Activated naive CD4-positive, alpha-beta T cell treated with anti-CD3 and anti-CD28 coated beads for 36 hours (primary cell): ENCODE results near the gene NYAP2. TPM values are rescaled to one million over a fixed set of nuclear protein-coding genes. Genes with fewer than 3 reads are reported as not detected.
A peak's percentile ranks its signal among the peaks of the same experiment; 100 is the strongest.

Experiments used
- CTCF ChIA-PET: fragments of 350-600 bp; sonication (Branson Sonifier 250); formaldehyde crosslinking; loops from one replicate; lab custom pipeline; 2021; ENCODE audit warnings: antibody characterized with exemption; lab: Charles Lee
- DNase-seq: peaks from one replicate; pipeline ENCODE4 v3.0.0-alpha.2; 2020
- H3K27ac Mint-ChIP-seq: one replicate; pipeline ENCODE4 v1.8.0; 2021; ENCODE audit warnings: mild to moderate bottlenecking, mixed read lengths
- H3K27me3 Mint-ChIP-seq: one replicate; pipeline ENCODE4 v1.8.0; 2021; ENCODE audit warnings: low read depth, mixed read lengths
- H3K36me3 Mint-ChIP-seq: one replicate; pipeline ENCODE4 v1.8.0; 2021; ENCODE audit warnings: low read depth, mixed read lengths
- H3K4me1 Mint-ChIP-seq: one replicate; pipeline ENCODE4 v1.8.0; 2021; ENCODE audit warnings: low read depth, mixed read lengths
- H3K4me3 Mint-ChIP-seq: one replicate; pipeline ENCODE4 v1.8.0; 2021; ENCODE audit warnings: mild to moderate bottlenecking, moderate library complexity, mixed read lengths
- H3K9me3 Mint-ChIP-seq: one replicate; pipeline ENCODE4 v1.8.0; 2021; ENCODE audit warnings: mixed read lengths
- intact Hi-C: fragments of 100-400 bp; cut with micrococcal nuclease; formaldehyde crosslinking; loops from one replicate; pipeline ENCODE4 v1.15.1; 2023
- total RNA-seq, 2 experiments: library from RNA; stranded (reverse); gene quantifications; one replicate each; pipeline ENCODE4 v1.2.3, GENCODE V29; 2021

Gene NYAP2
- total RNA-seq: not detected

- intact Hi-C loops: no loop called here
- H3K4me3 Mint-ChIP-seq: no peak within 1 kb of the TSS
- CTCF ChIA-PET: no interaction called here
Observed at GRCh38 chr2:225399504-225399903, at the start of gene NYAP2. Gene NYAP2, plus strand, starts transcription at chr2:225399710. Its CDS starts 9,171 bp downstream, at chr2:225408881.

GRCh38 chr2:225353579-225354085 lies 45.9 kb upstream of the NYAP2 start:
- no peak overlapping the region for H3K27ac Mint-ChIP-seq
- DNase-seq: no peak
- H3K36me3 Mint-ChIP-seq: no peaks in the 10 kb centered on the region
- CTCF ChIA-PET: no interaction called here
- H3K9me3 Mint-ChIP-seq: no peaks in the 10 kb centered on the region
- no peak overlapping the region for H3K4me3 Mint-ChIP-seq
- peaks cover 4% of the 10 kb centered on the region for H3K4me1 Mint-ChIP-seq
- peaks cover 11% of the 10 kb centered on the region for H3K27me3 Mint-ChIP-seq
- intact Hi-C loops: no loop called here

More at GRCh38 chr2:225399504-225399903, at the start of gene NYAP2:
- Mint-ChIP-seq H3K36me3 (no peaks in the 10 kb centered on the region), H3K9me3 (no peaks in the 10 kb centered on the region), H3K27me3 (peaks cover 21% of the 10 kb centered on the region), H3K27ac (no peak within 1 kb of the TSS), H3K4me1 (no peaks in the 10 kb centered on the region)
- DNase-seq: no peak

- no peak overlapping the region for H3K4me3 Mint-ChIP-seq
- no peak overlapping the region for H3K27ac Mint-ChIP-seq
- H3K27me3 Mint-ChIP-seq: peaks cover 11% of the 10 kb centered on the region
- no peak for DNase-seq
- intact Hi-C loops: no loop called here
- H3K9me3 Mint-ChIP-seq: no peaks in the 10 kb centered on the region
- H3K36me3 Mint-ChIP-seq: no peaks in the 10 kb centered on the region
- CTCF ChIA-PET: no interaction called here
- H3K4me1 Mint-ChIP-seq: peaks cover 4% of the 10 kb centered on the region
Observed at GRCh38 chr2:225354281-225354774, 45.2 kb upstream of the NYAP2 start.

DNA sequence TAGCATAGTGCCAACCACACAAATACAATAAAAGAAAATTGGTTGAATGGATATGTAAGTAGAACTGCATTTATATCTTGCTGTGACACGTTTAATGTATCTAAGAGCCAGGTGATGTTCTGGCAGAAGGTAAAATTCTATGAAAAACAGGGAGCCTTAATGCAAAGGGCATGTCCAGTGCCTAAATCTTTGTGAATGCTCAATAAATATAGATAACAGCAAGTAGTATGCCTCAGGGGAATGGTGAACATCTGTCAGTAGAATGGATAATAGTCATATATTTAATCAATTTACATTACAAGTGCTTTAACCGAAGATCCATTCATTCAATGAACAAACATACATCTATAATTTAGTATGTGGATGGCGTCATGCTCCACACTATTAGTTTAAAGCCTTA lies 43.7 kb upstream of the NYAP2 start:
- Mint-ChIP-seq H3K27me3 (peaks cover 11% of the 10 kb centered on the region), H3K27ac (no peak overlapping the region), H3K36me3 (no peaks in the 10 kb centered on the region), H3K4me3 (no peak overlapping the region), H3K9me3 (no peaks in the 10 kb centered on the region), H3K4me1 (peaks cover 4% of the 10 kb centered on the region)
- intact Hi-C loops: no loop called here
- no peak for DNase-seq
- CTCF ChIA-PET: no interaction called here

- H3K9me3 Mint-ChIP-seq: no peaks in the 10 kb centered on the region
- peaks cover 22% of the 10 kb centered on the region for H3K27me3 Mint-ChIP-seq
- intact Hi-C loops: no loop called here
- CTCF ChIA-PET: no interaction called here
- no peak for DNase-seq
- H3K27ac Mint-ChIP-seq: no peak overlapping the region
- no peaks in the 10 kb centered on the region for H3K36me3 Mint-ChIP-seq
- no peaks in the 10 kb centered on the region for H3K4me1 Mint-ChIP-seq
- no peak overlapping the region for H3K4me3 Mint-ChIP-seq
Observed at GRCh38 chr2:225366731-225367130, 32.8 kb upstream of the NYAP2 start.

GRCh38 chr2:225367482-225367881 lies 32.0 kb upstream of the NYAP2 start:
- H3K4me1 Mint-ChIP-seq: no peaks in the 10 kb centered on the region
- intact Hi-C loops: no loop called here
- H3K9me3 Mint-ChIP-seq: no peaks in the 10 kb centered on the region
- peaks cover 25% of the 10 kb centered on the region for H3K27me3 Mint-ChIP-seq
- CTCF ChIA-PET: no interaction called here
- H3K36me3 Mint-ChIP-seq: no peaks in the 10 kb centered on the region
- no peak overlapping the region for H3K4me3 Mint-ChIP-seq
- DNase-seq: no peak
- no peak overlapping the region for H3K27ac Mint-ChIP-seq

DNA sequence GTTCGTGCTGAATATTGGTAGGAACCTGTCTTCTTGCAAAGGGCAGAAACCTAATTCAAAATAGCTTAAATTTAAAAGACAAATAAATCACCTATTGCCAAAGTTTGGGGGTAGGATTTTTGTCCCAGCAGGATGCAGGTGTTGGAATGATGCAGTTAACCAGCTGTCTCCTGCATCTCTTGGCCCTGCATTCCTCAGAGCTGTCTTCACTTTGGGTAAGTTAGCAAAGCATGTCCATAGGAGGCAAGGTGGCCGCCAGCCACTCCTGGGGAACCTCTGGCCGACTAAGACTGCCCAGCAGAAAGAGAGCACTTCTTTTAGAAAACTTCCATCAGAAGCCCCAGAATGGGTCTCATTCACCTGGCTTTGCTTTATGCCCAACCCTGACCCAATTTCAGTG lies 20.5 kb upstream of the NYAP2 start:
- no peaks in the 10 kb centered on the region for H3K9me3 Mint-ChIP-seq
- CTCF ChIA-PET: no interaction called here
- H3K27me3 Mint-ChIP-seq: peaks cover 9% of the 10 kb centered on the region
- no peak for DNase-seq
- no peaks in the 10 kb centered on the region for H3K36me3 Mint-ChIP-seq
- intact Hi-C loops: no loop called here
- H3K4me1 Mint-ChIP-seq: no peaks in the 10 kb centered on the region
- no peak overlapping the region for H3K4me3 Mint-ChIP-seq
- no peak overlapping the region for H3K27ac Mint-ChIP-seq

- CTCF ChIA-PET: interaction anchor here (0.6 kb wide), 1 partner anchor 486 kb away, joined by 3 read pairs; no protein-coding TSS in a partner anchor
- DNase-seq: no peak
- intact Hi-C loops: no loop called here
Observed at GRCh38 chr2:225379856-225380255, 19.7 kb upstream of the NYAP2 start.

GRCh38 chr2:225381609-225382008 lies 17.9 kb upstream of the NYAP2 start:
- CTCF ChIA-PET: no interaction called here

More at GRCh38 chr2:225379856-225380255, 19.7 kb upstream of the NYAP2 start:
- Mint-ChIP-seq H3K4me1 (no peaks in the 10 kb centered on the region), H3K9me3 (no peaks in the 10 kb centered on the region), H3K27me3 (peaks cover 9% of the 10 kb centered on the region), H3K4me3 (no peak overlapping the region), H3K27ac (no peak overlapping the region), H3K36me3 (no peaks in the 10 kb centered on the region)

GRCh38 chr2:225398372-225398771 lies 1.1 kb upstream of the NYAP2 start:
- Mint-ChIP-seq H3K9me3 (no peaks in the 10 kb centered on the region), H3K4me1 (no peaks in the 10 kb centered on the region), H3K4me3 (no peak overlapping the region), H3K27ac (no peak overlapping the region), H3K36me3 (no peaks in the 10 kb centered on the region), H3K27me3 (peaks cover 22% of the 10 kb centered on the region)
- no peak for DNase-seq
- CTCF ChIA-PET: no interaction called here
- intact Hi-C loops: no loop called here

More at GRCh38 chr2:225381609-225382008, 17.9 kb upstream of the NYAP2 start:
- DNase-seq: no peak
- H3K27me3 Mint-ChIP-seq: peaks cover 5% of the 10 kb centered on the region
- H3K27ac Mint-ChIP-seq: no peak overlapping the region
- no peaks in the 10 kb centered on the region for H3K36me3 Mint-ChIP-seq
- no peaks in the 10 kb centered on the region for H3K9me3 Mint-ChIP-seq
- no peak overlapping the region for H3K4me3 Mint-ChIP-seq
- H3K4me1 Mint-ChIP-seq: no peaks in the 10 kb centered on the region
- intact Hi-C loops: no loop called here

- intact Hi-C loops: no loop called here
- H3K27ac Mint-ChIP-seq: no peak overlapping the region
- no peaks in the 10 kb centered on the region for H3K9me3 Mint-ChIP-seq
- peak; percentile 28 for DNase-seq
- H3K4me3 Mint-ChIP-seq: no peak overlapping the region
- H3K4me1 Mint-ChIP-seq: no peaks in the 10 kb centered on the region
- CTCF ChIA-PET: no interaction called here
- peaks cover 21% of the 10 kb centered on the region for H3K27me3 Mint-ChIP-seq
- no peaks in the 10 kb centered on the region for H3K36me3 Mint-ChIP-seq
Observed at GRCh38 chr2:225400060-225400511, 576 bp downstream of the NYAP2 start.

DNA sequence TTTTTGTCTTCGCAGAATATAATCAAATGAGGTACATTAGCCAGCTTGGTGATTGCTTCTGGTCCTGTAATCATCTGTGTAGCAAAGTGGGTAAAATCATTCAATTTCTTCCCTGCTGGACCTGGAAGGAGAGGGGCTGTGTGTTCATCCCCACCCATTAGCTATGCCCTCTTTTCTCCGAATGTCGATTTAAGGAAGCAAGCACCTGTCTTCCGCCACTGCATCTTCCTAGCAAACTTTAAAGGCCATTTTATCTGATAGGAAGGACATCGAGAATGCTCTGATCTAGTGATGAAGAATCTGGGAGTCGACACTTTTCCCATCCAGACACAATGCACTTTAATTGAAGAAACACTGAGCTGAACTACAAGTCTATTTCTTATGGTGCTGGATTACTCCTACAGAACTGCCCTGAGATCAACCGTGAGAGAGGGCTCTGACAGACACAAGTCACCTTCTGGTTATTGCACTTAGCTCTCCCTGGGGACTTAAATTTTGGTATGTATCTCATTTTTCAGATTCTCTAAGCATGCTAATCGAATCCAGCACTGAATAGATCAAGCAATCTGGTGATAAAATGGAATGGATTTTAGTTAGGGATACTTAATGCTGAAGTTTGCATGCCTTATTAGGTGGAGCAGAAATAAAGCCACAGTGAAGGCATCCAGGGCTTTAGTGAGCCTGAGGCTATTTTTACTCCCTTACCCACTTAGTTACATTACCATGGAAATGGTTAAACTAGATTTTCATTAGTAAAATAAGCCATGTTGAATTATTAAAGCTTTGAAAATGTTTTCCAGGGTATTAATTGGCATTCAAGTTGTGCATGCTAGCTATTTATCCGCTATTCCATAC lies 1.3 kb downstream of the NYAP2 start:
- H3K27ac Mint-ChIP-seq: no peak overlapping the region
- no peak for DNase-seq
- H3K9me3 Mint-ChIP-seq: no peaks in the 10 kb centered on the region
- peaks cover 21% of the 10 kb centered on the region for H3K27me3 Mint-ChIP-seq
- intact Hi-C loops: no loop called here
- CTCF ChIA-PET: no interaction called here
- no peaks in the 10 kb centered on the region for H3K36me3 Mint-ChIP-seq
- no peak overlapping the region for H3K4me3 Mint-ChIP-seq
- no peaks in the 10 kb centered on the region for H3K4me1 Mint-ChIP-seq
